ENCODE data around the gene EVA1C.
"Not testable (repeated sequence)": the region's sequence is repeated elsewhere in the genome, so short reads cannot be mapped to it uniquely, and the experiment has no call there.

EVA1C gene

DNA sequence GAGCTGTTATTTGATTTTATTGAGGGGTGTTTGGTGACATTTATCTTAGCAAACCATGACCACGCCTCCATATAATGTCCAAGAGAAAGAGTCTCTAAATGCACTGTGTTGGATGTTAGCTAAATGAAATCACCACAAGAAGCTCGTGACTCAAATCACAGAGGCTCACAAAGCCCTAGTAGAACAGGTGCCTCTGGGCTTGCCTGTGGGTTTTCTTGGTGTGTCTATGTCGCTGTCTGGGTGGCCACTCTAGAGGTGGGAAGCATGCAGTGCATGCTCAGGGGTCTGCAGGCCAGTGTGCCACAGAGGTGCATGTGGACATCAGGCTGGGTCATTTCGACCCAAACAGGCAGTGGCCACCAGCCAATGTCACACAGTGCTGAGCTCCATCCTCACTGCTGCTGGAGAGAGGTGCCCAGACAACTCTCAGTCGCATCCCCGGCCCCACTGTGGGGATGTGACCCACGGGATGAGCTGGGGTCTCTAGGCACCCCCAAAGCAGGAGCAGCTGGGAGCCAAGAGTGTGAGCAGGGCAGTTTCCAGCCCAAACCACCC is 94.0 kb downstream of the EVA1C start:
- DNase-seq: not testable (repeated sequence)

DNA sequence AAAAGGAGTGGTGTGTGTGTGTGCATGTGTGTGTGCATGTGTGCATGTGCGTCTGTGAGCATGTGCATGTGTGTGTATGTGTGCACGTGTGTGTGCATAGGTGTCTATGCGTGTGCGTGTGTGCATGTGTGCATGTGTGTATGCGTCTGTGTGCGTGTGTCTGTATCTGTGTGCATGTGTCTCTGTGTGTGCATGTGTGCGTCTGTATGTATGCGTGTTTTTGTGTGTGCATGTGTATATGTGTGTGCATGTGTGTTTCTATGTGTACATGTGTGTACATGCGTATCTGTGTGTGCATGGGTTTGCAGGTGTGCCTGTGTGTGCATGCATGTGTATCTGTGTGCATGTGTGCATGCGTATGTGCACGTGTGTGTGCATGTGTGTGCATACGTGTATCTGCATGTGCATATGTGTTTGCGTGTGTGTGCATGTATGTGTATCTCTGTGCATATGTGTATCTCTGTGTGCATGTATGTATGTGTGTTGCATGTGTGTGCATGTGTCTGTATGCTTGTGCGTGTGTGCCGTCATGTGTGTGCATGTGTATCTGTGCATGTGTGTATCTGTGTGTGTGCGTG is 94.9 kb downstream of the EVA1C start:
- no peak for DNase-seq

DNA sequence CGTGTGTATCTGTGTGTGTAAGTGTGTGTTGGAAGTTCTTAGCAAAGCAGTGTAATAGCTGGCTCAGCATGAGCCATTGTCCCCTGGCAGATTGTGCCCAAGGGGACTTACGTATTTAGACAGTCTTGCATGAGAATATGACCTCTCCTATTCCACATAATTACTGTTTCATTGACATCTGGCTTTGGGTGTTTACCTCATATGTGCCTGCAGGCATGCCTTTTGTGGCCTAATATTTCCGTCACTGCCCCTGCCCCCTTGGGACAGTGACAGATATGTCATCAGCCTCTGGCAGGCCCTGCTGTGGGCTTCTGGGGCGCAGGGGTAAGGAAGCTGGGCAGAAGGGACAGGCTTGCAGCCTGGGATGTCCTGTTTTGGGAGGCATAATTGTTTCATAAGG is 95.5 kb downstream of the EVA1C start:
- DNase-seq: not testable (repeated sequence)

DNA sequence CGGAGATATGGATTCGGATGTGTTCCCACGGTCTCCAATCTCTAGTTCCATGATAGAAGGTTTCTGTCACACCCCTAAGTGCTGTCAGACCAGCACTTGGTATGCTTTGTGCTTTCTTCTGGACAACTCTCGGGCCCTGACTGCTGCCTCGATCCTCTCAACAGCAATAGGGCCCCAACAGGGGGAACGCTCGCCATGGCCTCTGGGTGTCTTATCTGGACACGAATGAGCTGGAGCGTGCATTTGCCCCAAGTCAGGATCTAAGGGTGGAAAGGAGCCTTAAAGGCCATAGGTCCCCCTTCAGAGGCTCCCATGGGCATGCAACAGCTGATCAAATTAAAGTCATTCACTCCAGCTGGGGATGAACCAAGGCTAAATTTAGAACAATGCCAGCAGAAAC is 96.1 kb downstream of the EVA1C start:
- DNase-seq: no peak

DNA sequence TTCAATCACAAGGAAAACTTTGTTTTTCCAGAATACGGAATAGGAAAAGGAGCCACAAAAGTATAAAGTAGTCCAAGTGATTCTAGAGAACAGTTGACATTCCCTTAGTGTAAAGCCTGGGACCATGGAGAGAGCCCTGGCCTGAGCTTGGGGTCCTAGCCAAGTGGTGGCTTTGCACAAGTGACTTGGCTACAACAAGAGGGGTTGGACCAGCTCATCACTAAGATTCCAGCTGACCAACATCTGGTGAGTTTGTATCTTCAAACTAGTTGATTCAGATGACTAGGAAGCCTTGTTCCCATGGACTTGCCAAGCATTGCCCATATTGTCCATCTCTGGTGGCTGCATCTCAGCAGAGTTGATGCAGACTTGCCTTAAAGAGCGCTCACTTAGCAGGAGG is 96.5 kb downstream of the EVA1C start:
- not testable (repeated sequence) for DNase-seq

DNA sequence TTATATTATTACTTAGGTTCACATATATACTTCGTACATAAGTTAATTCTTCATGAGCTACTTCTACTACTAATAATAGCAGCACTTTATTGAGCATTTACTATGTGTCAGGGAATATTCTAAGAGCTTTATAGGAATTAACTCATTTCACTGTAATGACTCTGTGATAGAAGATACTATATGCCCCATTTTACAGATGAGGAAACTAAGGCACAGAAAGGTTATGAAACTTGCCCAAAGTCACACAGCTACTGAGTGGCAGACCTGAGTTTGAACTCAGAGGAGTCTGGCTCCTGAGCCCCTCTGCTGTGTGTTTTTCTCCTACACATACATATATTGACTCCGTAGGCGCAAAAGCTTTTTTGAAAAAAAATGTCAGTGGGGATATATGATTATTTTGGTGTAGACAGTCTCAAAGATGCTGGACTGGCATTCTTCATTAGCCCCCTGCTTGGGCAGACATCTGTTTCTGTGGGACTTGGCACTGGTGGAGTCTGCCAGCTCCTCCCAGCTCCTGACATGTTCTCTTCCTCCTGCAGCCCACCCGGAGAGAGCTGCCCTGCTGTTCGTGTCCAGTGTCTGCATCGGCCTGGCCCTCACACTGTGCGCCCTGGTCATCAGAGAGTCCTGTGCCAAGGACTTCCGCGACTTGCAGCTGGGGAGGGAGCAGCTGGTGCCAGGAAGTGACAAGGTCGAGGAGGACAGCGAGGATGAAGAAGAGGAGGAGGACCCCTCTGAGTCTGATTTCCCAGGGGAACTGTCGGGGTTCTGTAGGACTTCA is 102.0 kb downstream of the EVA1C start:
- no peak for DNase-seq

DNA sequence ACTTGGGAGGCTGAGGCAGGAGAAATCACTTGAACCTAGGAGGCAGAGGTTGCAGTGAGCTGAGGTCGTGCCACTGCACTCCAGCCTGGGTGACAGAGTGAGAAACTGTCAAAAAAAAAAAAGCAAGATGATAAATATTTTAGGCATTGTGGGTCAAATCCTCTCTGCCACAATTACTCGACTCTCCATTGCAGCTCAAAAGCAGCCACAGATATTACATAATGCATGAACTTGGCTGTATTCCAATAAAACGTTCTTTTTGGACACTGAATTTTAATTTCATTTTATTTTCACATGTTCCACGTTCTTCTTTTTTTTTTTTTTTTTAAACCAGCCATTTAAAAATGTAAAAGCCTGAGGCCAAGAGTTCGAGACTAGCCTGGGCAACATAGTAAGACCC is 103.4 kb downstream of the EVA1C start:
- DNase-seq: no peak

DNA sequence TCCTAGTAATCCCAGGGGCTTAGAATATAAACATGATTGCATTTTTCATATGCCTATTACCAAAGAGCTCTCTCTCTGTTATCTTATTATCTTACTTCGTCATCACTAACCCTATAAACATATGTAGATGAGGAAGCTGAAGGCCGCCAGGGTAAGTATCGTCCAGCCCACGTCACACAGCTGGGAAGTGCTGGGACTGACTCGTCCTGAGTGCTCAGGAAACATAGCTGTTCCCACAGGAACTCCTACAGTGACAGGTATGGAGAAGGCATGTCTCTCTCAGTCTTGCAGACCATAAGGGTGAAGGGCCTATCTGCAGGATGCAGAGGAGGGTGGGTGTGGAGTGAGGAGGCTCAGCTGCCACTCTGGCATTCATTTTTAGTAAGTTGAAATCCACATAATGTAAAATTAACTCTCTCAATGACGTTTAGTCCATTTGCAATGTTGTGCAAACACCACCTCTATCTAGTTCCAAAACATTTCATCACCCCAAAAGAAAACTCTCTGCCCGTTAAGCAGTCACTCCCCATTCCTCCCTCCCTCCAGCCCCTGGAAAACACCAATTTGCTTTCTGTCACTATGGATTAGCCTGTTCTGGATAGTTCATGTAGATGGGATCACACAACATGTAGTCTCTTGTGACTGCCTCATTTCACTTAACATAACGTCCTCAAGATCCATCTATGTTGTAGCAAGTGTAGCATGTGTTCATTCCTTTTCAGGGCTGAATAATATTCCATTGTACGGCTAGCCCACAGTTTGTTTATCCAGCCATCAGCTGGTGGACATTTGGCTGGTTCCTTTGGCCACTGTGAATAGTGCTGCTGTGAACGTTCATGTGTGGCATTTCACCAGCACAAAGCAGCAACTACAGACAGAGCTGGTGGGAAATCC is 104.5 kb downstream of the EVA1C start:
- DNase-seq: no peak

DNA sequence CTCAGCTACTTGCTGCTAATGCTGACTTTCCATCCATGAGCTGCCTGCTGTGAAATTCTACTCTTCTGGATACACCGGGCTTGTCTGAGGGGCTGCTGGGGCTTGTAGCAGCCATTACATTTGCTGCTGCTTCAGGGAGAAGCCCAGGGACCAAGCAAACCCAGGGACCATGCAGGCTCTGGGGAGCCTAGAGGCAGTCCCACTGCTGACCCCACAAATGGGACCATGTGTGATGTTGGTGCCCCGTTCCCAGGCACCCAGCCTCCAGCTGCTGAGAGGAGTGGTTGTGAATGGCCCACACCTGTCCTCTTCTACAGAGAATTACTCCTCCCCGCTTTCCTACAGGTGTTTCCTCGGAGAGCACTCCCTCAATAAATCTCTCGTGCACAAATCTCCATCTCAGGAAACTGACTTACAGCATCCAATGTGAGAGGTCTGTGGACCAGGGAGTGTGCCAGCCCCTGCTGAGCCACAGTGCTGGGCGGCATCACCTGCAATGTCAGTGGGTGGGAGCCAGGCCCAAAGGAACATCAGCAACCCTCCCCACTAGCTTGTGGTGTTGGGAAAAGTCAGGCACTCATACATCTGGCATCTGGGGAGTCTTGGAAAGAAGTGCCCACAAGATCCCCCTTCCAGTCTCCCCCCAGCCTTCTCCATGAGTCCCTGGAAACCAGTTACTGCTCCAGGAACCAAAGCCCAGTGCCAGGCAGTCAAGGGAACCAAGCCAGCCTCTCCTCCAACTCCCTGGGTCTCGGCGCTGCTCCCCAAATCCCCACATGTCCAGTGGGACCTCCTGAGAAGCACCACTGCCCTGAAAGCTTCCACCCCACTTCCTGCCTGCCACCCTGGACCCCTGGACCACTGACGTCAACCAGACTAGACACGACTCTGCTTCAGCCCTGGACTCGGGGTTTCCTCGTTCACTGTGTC is 107.7 kb downstream of the EVA1C start:
- no peak for DNase-seq

DNA sequence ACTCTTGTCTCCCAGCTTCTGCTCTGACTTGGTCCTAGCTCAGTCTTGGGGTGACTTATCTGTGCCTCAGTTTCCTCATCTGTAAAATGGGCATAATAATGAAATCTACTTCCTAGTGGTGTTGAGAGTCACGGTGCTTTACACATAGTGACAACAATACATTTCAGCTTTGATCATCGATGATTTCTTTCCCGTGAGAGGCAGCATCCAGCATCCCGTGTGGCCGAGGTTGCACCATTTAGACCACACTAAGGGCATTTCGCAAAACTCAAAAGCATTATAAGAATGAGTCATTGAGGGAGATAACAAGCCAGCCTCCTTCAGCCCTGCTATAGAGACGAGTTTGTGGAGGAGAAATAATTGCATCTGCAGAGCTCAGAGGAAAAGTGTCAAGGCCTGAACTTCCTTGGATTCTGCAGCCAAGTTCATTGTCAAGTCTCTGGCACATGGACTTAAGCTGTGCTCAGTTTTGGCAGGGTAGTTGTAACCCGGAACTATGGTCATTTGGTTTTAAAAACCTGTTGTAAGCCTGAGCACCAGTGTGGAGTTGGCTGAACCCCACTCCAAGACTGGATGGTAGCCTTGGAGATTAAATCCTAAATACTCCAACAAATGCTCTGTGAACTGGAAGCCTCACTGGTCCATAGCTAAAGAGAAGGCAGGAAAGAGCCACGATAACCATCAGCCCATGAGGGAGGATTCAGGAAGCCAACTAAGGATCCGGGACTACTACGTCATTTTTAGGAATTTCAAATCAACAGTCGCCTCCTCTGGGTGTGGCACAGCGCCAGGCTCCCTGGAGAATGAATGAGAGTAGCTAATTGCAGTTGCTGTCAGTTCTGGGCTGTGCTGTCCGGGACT is 108.6 kb downstream of the EVA1C start:
- DNase-seq: peak in 1 of 2 experiments; percentile 13

DNA sequence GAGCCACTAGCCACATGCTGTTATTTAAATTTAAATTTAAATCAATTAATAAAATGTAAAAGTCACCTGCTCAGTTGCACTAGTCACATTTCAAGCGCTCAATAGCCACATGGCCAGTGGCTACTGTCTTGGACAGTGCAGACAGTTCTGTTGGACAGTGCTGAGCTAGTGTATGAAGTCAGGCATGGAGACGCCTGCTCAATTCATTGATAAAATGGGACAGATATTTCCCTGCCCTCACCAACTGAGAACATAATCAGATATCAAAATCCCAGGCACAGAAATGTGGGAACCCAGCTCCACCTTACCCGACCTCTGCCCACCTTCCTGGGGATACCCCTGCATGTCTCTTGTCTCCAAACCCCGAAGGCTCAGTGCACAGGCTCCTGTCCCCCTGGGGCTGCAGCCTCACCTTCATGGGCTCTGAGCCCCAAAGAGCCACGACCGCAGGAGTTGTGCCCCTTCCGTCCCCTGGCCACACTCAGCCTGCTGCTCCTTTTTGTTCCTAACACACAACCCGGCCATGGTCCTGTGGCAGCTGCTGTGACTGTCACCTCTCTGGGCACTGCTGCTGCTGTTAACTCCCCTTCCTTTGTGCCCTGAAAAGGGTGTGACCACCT is 109.3 kb downstream of the EVA1C start:
- DNase-seq: no peak

DNA sequence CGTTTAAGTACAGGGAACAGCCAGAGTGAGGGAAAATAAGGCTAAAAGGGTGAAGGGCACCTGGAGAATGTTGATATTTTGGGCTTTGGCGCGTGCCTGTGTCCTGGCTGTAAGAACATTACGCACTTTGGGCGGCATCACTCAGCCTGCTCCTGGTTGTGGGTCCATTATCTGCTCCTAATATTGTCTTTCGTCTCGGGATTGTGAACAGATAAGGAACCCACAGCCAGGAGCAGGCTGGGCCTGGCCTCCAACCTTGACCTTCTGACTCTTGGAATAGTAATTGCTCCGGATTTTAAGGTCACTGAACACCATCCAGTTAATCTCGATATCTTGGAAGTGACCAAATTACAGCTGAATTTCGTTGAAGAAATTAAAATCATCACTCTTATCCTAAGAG is 111.0 kb downstream of the EVA1C start:
- DNase-seq: no peak

DNA sequence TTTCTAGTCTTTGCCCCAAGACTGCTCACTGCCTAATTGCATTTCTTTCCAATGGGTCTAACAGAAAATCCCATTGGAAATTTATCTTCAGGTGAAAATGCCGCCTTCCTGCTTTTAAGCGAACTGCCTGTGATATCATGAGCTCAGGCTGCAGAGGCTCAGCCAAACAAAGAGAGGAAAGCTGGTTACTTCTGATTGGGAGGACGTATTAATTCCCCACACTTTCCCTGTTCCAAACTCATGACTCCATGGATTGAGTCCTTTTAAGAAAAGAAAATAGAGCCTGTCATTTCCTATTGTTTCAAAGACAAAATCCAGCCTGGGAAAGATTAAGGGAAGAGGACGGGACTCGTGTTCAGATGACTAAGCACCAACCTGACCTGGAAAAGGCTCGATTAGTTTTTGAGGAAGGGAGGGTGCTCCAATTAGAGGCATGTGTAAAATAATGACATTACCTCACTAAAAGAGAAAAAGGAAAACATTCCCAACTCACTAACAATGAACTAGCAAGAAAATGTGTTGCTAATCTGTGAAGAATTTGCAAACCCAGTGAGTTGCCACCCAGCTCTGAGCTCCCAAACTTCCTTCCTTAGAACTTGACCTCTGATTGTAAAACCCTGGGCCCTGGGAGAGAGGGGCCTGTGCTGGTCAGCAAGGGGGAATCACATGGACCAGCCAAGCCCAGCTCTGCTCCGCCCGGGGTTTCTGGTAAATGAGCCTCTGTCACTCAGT is 111.6 kb downstream of the EVA1C start:
- no peak for DNase-seq

DNA sequence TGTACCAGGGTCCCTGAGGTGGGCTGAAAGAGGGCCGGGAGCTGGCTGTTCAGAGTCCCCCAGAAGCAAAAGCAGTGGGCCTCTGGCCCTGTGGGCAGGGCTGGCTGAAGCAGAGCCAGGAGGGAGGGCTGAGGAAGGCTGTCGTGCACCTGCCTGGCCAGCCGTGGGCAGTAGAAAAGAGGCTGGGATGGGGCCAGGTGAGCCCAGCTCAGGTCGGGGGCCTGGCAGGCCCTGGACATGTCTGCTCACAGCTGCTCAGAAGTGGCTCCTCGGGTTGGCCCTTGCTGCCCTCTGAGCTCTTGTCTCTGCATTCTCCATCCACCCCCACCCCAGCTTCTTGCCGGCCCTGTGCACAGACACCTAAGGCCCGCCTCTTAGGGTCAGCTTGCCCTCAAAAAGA is 112.8 kb downstream of the EVA1C start:
- no peak for DNase-seq

DNA sequence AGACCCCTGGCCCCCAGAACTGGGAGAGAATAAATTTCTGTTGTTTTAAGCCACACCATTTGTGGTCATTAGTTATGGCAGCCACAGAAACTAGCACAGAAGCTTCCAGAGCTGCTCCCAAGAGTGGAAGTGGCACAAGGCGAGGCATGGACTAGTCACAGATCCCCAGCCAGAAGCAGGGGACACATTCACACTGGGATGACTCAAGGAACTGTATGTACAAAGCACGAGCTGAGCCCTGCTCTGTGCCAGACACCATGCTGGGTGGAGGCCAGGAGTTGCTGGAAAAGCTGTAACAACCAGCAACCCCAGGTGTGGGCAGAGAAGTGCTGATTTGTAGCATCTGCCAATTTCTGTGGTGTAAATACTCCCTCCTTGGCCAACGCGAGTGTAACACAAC is 117.2 kb downstream of the EVA1C start:
- DNase-seq: no peak

DNA sequence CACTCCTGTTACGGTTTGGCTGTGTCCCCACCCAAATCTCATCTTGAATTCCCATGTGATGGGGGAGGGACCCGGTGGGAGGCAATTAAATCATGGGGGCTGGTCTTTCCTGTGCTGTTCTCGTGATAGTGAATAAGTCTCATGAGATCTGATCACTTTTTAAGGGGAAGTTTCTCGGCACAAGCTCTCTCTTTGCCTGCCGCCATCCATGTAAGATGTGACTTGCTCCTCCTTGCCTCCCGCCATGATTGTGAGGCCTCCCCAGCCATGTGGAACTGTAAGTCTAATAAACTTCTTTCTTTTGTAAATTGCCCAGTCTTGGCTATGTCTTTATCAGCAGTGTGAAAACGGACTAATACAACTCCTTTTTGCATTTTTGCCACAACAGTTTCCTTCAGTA is 118.3 kb downstream of the EVA1C start:
- not testable (repeated sequence) for DNase-seq

DNA sequence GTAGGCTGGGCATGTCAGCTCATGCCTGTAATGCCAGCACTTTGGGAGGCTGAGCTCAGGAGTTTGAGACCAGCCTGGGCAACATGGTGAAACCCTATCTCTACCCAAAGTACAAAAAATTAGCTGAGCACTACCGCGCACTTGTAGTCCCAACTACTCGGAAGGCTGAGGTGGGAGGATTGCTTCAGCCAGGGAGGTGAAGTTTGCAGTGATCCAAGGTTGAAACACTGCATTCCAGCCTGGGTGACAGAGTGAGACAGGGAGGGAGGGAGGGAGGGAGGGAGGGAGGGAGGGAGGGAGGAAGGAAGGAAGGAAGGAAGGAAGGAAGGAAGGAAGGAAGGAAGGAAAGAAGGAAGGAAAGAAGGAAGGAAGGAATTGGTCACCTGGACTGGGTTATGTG is 119.1 kb downstream of the EVA1C start:
- DNase-seq: not testable (repeated sequence)

DNA sequence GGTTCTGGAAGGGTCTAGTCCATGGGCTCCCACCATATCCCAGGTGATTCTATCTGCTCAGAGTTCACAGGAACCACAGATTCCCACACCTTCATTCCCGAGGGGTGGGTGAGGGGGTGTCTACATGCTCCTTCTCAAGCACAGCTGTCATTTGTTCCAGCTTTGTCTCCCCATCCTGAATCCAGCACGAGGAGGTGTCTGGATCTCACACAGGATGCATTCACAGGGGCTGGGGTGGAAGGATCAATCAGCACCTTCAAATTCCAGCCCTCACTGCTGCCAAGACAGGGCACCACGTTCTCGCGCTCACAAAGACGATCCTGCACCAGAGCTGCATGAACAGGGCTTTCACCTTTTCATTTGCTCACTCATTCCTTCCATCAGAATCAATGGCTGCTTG is 120.1 kb downstream of the EVA1C start:
- no peak for DNase-seq

DNA sequence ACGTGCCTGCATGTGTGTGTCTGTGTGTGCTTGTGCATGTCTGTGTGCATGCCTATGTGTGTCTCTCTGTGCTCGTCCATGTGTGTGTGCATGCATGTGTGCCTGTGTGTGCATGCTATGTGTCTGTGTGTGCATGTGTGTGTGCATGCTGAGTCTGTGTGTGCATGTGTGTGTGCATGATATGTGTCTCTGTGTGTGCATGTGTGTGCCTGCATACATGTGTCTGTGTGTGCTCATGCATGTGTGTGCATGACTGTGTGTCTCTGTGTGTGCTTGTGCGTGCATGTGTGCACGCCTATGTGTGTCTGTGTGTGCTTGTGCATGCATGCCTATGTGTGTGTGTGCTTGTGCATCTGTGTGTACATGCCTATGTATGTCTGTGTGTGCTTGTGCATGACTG is 120.5 kb downstream of the EVA1C start:
- DNase-seq: no peak

DNA sequence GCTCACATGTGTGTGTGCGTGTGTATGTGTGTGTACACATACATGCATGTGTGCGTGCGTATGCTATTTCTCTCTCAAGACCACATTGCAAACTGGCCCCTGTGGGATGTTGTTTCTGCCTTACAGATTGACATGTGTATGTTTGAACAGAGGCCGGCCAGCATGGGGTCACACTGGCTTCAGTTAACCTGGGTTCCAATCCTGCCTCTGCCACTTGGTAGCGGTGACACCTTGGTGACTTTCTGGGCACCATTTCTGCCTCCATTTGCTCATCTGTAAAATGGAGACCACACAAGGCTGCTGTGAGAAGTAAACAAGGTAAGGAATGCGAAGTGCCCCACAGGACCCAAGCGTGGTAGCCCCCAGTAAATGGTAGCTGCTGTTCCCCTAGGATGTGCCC is 121.1 kb downstream of the EVA1C start:
- DNase-seq: no peak

Measured in AML-193 (cell line).